SK-N-SH (cell line): ENCODE data around the gene SLC41A3. TPM values are rescaled to one million over a fixed set of nuclear protein-coding genes. Genes with fewer than 3 reads are reported as not detected.

Source experiments
- CTCF ChIA-PET: fragments of 300-600, 350-600 bp; formaldehyde crosslinking; extraction: SDS; loops from one replicate; lab custom pipeline; 2021; lab: Yijun Ruan, JAX
- POLR2A ChIA-PET: fragments of 350-600 bp; sonication (Branson Sonifier 250); formaldehyde crosslinking; extraction: SDS; loops from one replicate; lab custom pipeline; 2020; ENCODE audit warnings: antibody characterized with exemption, inconsistent platforms; lab: Yijun Ruan, JAX
- DNase-seq: peaks from one replicate; pipeline ENCODE4 v3.0.0; 2012
- H2AFZ ChIP-seq: fragments of 200-600 bp; sonication (generic); 2 replicates; pipeline ENCODE4 v1.8.1; 2016; ENCODE audit warnings: antibody characterized with exemption, mild to moderate bottlenecking, low read depth
- H3F3A ChIP-seq: fragments of 200-600 bp; sonication (generic); replicated peaks from 2 replicates; pipeline ENCODE3; 2016; ENCODE audit warnings: antibody characterized with exemption, mild to moderate bottlenecking; ENCODE audit not compliant: insufficient read depth
- H3K27ac ChIP-seq, 2 experiments: fragments of 200-500 bp in 1 of 2; fragments of 200-600 bp in 1 of 2; sonication (Bioruptor generic) in 1 of 2; sonication (generic), shearing (Covaris generic) in 1 of 2; 2 replicates each; pipeline versions ENCODE4 v1.5.1 to v1.6.1; 2014 to 2016; ENCODE audit warnings: low read depth in 2 of 2, inconsistent platforms in 1 of 2, low read length in 1 of 2, mild to moderate bottlenecking in 1 of 2, mixed read lengths in 1 of 2
- H3K27me3 ChIP-seq: fragments of 200-600 bp; sonication (generic), shearing (Covaris generic); 2 replicates; pipeline ENCODE4 v1.6.1; 2016; ENCODE audit warnings: mixed run types; ENCODE audit not compliant: insufficient read depth
- H3K36me3 ChIP-seq, 2 experiments: fragments of 200-500 bp in 1 of 2; fragments of 200-600 bp in 1 of 2; sonication (Bioruptor generic) in 1 of 2; sonication (generic) in 1 of 2; replicated peaks in 1 of 2; 2 replicates each; pipeline versions ENCODE3 to v1.5.1; 2014 to 2016; ENCODE audit warnings: low read length in 1 of 2, mild to moderate bottlenecking in 1 of 2; ENCODE audit not compliant: insufficient read depth in 2 of 2, control insufficient read depth in 1 of 2
- H3K4me1 ChIP-seq, 2 experiments: fragments of 200-500 bp in 1 of 2; fragments of 200-600 bp in 1 of 2; sonication (Bioruptor generic) in 1 of 2; sonication (generic), shearing (Covaris generic) in 1 of 2; 2 replicates each; pipeline versions ENCODE4 v1.5.1 to v1.6.1; 2014 to 2016; ENCODE audit warnings: low read depth in 1 of 2, low read length in 1 of 2, mixed run types in 1 of 2; ENCODE audit not compliant: insufficient read depth in 2 of 2, control insufficient read depth in 1 of 2
- H3K4me2 ChIP-seq: fragments of 200-600 bp; sonication (generic), shearing (Covaris generic); 2 replicates; pipeline ENCODE4 v1.6.1; 2017; ENCODE audit warnings: mixed run types
- H3K4me3 ChIP-seq, 2 experiments: fragments of 200-500 bp in 1 of 2; fragments of 200-600 bp in 1 of 2; sonication (Bioruptor generic) in 1 of 2; sonication (generic), shearing (Covaris generic) in 1 of 2; 2 replicates each; pipeline versions ENCODE4 v1.5.1 to v1.8.1; 2014 to 2016; ENCODE audit warnings: low read depth in 2 of 2, inconsistent platforms in 1 of 2, low read length in 1 of 2, mild to moderate bottlenecking in 1 of 2, mixed read lengths in 1 of 2, moderate library complexity in 1 of 2
- H3K79me2 ChIP-seq: fragments of 200-600 bp; sonication (generic); 2 replicates; pipeline ENCODE4 v1.8.1; 2017; ENCODE audit warnings: mild to moderate bottlenecking; ENCODE audit not compliant: insufficient read depth
- H3K9ac ChIP-seq: fragments of 200-600 bp; sonication (generic); 2 replicates; pipeline ENCODE4 v1.6.1; 2017; ENCODE audit warnings: mixed run types
- H3K9me2 ChIP-seq: fragments of 200-600 bp; sonication (generic); 2 replicates; pipeline ENCODE4 v1.6.1; 2017; ENCODE audit warnings: mixed run types
- H3K9me3 ChIP-seq: fragments of 200-600 bp; sonication (generic); 2 replicates; pipeline ENCODE4 v1.6.1; 2017; ENCODE audit warnings: mixed run types, mild to moderate bottlenecking, moderate library complexity
- H4K20me1 ChIP-seq: fragments of 200-600 bp; sonication (generic); 2 replicates; pipeline ENCODE4 v1.6.1; 2017; ENCODE audit warnings: mild to moderate bottlenecking, mixed run types; ENCODE audit not compliant: insufficient read depth
- EP300 ChIP-seq, 2 experiments: IDR thresholded peaks; 2 replicates each; pipeline versions ENCODE4 v1.4.0 to v1.6.1; 2012; ENCODE audit warnings: borderline replicate concordance in 1 of 2, low read depth in 1 of 2, low read length in 1 of 2
- EZH2phosphoT487 ChIP-seq: fragments of 200-600 bp; sonication (generic); IDR thresholded peaks from 2 replicates; pipeline ENCODE4 v1.6.1; 2017; ENCODE audit warnings: low read depth, mixed run types, mild to moderate bottlenecking, antibody characterized with exemption, moderate library complexity, borderline replicate concordance
- FOSL2 ChIP-seq: IDR thresholded peaks from 2 replicates; pipeline ENCODE4 v1.4.0; 2012; ENCODE audit warnings: low read depth, mild to moderate bottlenecking, moderate library complexity, borderline replicate concordance
- GATA2 ChIP-seq: sonication (generic); formaldehyde crosslinking; IDR thresholded peaks from 2 replicates; pipeline ENCODE4 v1.5.0; 2020; ENCODE audit warnings: mild to moderate bottlenecking, missing genetic modification reagents
- MXI1 ChIP-seq: IDR thresholded peaks from 2 replicates; pipeline ENCODE4 v1.6.1; 2012; ENCODE audit warnings: mild to moderate bottlenecking, low read depth, low read length, improper control_type of control experiment
- POLR2AphosphoS5 ChIP-seq: IDR thresholded peaks from 2 replicates; pipeline ENCODE4 v1.6.1; 2012; ENCODE audit warnings: low read depth, low read length
- RAD21 ChIP-seq: IDR thresholded peaks from 2 replicates; pipeline ENCODE4 v1.6.1; 2012; ENCODE audit warnings: mild to moderate bottlenecking, low read length
- RFX5 ChIP-seq: IDR thresholded peaks from 2 replicates; pipeline ENCODE4 v1.6.1; 2012; ENCODE audit warnings: mild to moderate bottlenecking, improper control_type of control experiment, low read length
- RXRA ChIP-seq: IDR thresholded peaks from 2 replicates; pipeline ENCODE4 v1.4.0; 2012; ENCODE audit warnings: low read depth, mild to moderate bottlenecking, borderline replicate concordance
- SIN3A ChIP-seq: IDR thresholded peaks from 2 replicates; pipeline ENCODE4 v1.6.1; 2012; ENCODE audit warnings: low read depth, mild to moderate bottlenecking, low read length, moderate library complexity, borderline replicate concordance
- SMC3 ChIP-seq: IDR thresholded peaks from 2 replicates; pipeline ENCODE4 v1.6.1; 2012; ENCODE audit warnings: low read depth, low read length, improper control_type of control experiment
- WGBS: methylation state at CpG from one replicate; pipeline ENCODE4 v1.1.6; 2017; ENCODE audit warnings: low lambda C conversion rate; 5-methylcytosine and 5-hydroxymethylcytosine counted together
- polyA plus RNA-seq, 3 experiments: library from polyadenylated mRNA; depleted of rRNA; stranded (reverse); fragments of >200 nt; gene quantifications; 2 replicates each; pipeline ENCODE4 v1.2.3, GENCODE V29; 2012
- TF ChIP-seq, protein P1 (sequence below): fragments of 200-600 bp; sonication (generic); IDR thresholded peaks from 2 replicates; pipeline ENCODE4 v1.6.1; 2017; ENCODE audit warnings: antibody characterized with exemption, mild to moderate bottlenecking, moderate library complexity
- TF ChIP-seq, protein P2 (sequence below): IDR thresholded peaks from 2 replicates; pipeline ENCODE4; 2012

Gene SLC41A3
- polyA plus RNA-seq, 1 of the 3 experiments (the other 2 are of a cell fraction), result 53.4 TPM

DNA sequence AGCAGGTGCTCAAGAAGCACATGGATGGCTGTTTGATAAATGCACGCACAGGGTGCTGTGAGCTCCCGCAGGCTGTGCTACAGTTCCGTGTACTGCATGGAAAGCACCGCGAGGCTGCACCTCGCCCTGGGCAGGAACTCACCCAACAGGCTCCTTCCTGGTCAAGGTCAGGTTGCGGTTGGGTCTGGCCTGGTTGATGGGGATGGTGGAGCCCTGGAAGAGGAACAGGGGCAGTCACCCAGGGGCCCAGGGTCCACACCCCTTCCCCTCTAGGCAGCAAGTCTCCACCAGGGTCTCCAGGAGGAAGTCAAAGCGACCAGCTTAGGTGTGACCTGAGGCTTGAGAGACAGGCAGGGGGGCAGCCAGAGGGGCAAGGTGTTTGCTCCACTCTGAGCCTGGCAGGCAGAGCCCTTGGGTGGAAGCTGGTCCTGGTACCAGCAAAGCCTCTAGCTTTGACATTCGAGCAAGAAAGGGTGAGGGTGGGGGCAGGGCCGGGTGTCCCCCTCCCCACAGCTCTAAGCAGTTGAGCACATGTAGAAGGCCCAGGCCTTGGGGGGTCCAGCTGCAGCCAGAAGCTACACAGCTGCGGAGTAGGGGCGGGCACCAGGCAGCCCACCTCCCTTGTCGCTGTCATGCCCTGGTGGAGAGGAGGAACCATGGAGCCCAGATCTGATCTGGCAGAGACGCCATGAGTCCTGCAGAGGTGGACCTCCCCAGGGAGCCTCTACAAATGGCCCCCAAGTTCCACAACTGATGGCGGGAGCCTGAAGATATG, 46.3 kb upstream of the SLC41A3 start:
- Histone ChIP-seq H3K27ac (no peak overlapping the region), H3K9me3 (no peaks in the 10 kb centered on the region), H2AFZ (no peak overlapping the region), H4K20me1 (no peaks in the 10 kb centered on the region), H3K27me3 (no peaks in the 10 kb centered on the region), H3K4me3 (no peak overlapping the region), H3K4me1 (peaks cover 0 to 12% of the 10 kb centered on the region in 2 experiments; a peak in 1 of 4 replicates), H3K36me3 (no peaks in the 10 kb centered on the region), H3K4me2 (no peak overlapping the region), H3K9ac (no peak overlapping the region), H3F3A (no peaks in the 10 kb centered on the region), H3K9me2 (no peaks in the 10 kb centered on the region), H3K79me2 (no peaks in the 10 kb centered on the region)
- no peak for TF ChIP-seq RAD21
- TF ChIP-seq SIN3A, result no peak
- no peak for TF ChIP-seq EZH2phosphoT487
- no peak for TF ChIP-seq RFX5
- no peak for TF ChIP-seq SMC3
- CTCF ChIA-PET, result interaction anchor here (0.9 to 6.3 kb wide), 4 partner anchors 10 to 259 kb away, joined by 3 to 122 read pairs (median 38); no protein-coding TSS in a partner anchor
- DNase-seq, result peak; percentile 4
- POLR2A ChIA-PET, result no interaction called here
- WGBS, result 49% methylated on average over 10 of the region's 15 CpGs

DNA sequence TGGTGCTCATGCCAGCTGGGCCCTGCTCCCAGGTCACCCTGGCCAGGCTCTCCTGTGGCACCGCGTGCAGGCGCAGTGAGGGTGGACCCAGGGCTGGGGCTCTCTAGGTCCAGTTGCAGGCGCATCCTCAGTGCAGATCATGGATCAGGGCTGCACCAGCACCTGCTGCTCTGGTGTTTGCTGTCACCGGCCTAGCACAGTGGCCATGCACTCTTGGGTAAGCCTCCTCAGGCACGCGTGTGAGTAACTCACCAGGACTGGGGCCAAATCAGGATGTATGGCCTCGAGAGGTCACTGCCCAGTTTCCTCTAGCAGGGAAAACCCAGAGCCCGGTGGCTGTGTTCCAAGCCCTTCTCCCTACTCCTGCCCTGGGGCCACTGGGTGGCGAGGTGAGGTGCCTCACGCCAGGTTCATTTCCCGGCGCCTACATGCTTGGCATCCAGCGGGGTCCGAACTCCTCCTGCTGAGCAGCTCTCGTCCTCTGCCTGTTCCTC, 45.5 kb upstream of the SLC41A3 start:
- H2AFZ ChIP-seq, result no peak overlapping the region
- no peak for TF ChIP-seq POLR2AphosphoS5
- TF ChIP-seq, protein P1, sequence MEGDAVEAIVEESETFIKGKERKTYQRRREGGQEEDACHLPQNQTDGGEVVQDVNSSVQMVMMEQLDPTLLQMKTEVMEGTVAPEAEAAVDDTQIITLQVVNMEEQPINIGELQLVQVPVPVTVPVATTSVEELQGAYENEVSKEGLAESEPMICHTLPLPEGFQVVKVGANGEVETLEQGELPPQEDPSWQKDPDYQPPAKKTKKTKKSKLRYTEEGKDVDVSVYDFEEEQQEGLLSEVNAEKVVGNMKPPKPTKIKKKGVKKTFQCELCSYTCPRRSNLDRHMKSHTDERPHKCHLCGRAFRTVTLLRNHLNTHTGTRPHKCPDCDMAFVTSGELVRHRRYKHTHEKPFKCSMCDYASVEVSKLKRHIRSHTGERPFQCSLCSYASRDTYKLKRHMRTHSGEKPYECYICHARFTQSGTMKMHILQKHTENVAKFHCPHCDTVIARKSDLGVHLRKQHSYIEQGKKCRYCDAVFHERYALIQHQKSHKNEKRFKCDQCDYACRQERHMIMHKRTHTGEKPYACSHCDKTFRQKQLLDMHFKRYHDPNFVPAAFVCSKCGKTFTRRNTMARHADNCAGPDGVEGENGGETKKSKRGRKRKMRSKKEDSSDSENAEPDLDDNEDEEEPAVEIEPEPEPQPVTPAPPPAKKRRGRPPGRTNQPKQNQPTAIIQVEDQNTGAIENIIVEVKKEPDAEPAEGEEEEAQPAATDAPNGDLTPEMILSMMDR, result no peak
- no peak for TF ChIP-seq RFX5
- TF ChIP-seq, protein P2, sequence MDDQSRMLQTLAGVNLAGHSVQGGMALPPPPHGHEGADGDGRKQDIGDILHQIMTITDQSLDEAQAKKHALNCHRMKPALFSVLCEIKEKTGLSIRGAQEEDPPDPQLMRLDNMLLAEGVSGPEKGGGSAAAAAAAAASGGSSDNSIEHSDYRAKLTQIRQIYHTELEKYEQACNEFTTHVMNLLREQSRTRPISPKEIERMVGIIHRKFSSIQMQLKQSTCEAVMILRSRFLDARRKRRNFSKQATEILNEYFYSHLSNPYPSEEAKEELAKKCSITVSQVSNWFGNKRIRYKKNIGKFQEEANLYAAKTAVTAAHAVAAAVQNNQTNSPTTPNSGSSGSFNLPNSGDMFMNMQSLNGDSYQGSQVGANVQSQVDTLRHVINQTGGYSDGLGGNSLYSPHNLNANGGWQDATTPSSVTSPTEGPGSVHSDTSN, result no peak
- no peak for TF ChIP-seq FOSL2
- no peak for TF ChIP-seq SMC3
- no peak for TF ChIP-seq RXRA
- TF ChIP-seq EP300 (IDR thresholded peaks at IDR 0.05; ENCODE audit: borderline replicate concordance in 1 of 2, low read depth in 1 of 2, low read length in 1 of 2), result no peak
- TF ChIP-seq GATA2 (CRISPR knock-in tag), result no peak
- no peak for TF ChIP-seq MXI1
- ChIA-PET CTCF (interaction anchor here (2.1 to 6.3 kb wide), 2 partner anchors 69 to 83 kb away, joined by 7 to 122 read pairs; no protein-coding TSS in a partner anchor), POLR2A (no interaction called here)
- no peak overlapping the region for H3K4me3 ChIP-seq
- H4K20me1 ChIP-seq, result no peaks in the 10 kb centered on the region
- no peaks in the 10 kb centered on the region for H3K36me3 ChIP-seq
- H3K9me3 ChIP-seq, result no peaks in the 10 kb centered on the region
- WGBS, result 65% methylated on average over 11 of the region's 16 CpGs
- H3K4me1 ChIP-seq, result peaks cover 0 to 20% of the 10 kb centered on the region in 2 experiments; a peak in 1 of 4 replicates
- H3K79me2 ChIP-seq, result no peaks in the 10 kb centered on the region
- no peaks in the 10 kb centered on the region for H3K9me2 ChIP-seq
- peak; percentile 29 for DNase-seq
- H3K9ac ChIP-seq, result no peak overlapping the region
- H3K27ac ChIP-seq, result no peak overlapping the region
- no peaks in the 10 kb centered on the region for H3F3A ChIP-seq
- no peak overlapping the region for H3K4me2 ChIP-seq
- no peaks in the 10 kb centered on the region for H3K27me3 ChIP-seq
